Thymus (tissue), 11 donors: ENCODE measurements around the gene LMAN2. TPM values are rescaled to one million over a fixed set of nuclear protein-coding genes. Genes with fewer than 3 reads are reported as not detected.

Source experiments
- DNase-seq, 9 donors: peaks; one replicate each; pipeline ENCODE4 v3.0.0-alpha.2; 2013; ENCODE audit warnings: low spot score in 9 of 9, low read depth in 6 of 9, missing footprints in 1 of 9
- H3K27ac ChIP-seq, 2 donors: one replicate each; pipeline ENCODE4 v1.5.1; 2013; ENCODE audit warnings: control low read depth in 1 of 2, low read depth in 1 of 2, low read length in 1 of 2, mild to moderate bottlenecking in 1 of 2, moderate library complexity in 1 of 2
- H3K27me3 ChIP-seq, 2 donors: one replicate each; pipeline ENCODE4 v1.5.1; 2013; ENCODE audit warnings: low read length in 1 of 2; ENCODE audit not compliant: control insufficient read depth in 2 of 2, insufficient read depth in 1 of 2
- H3K36me3 ChIP-seq, 2 donors: one replicate each; pipeline ENCODE4 v1.5.1; 2013; ENCODE audit warnings: low read length in 1 of 2, mild to moderate bottlenecking in 1 of 2, moderate library complexity in 1 of 2; ENCODE audit not compliant: control insufficient read depth in 2 of 2, insufficient read depth in 2 of 2
- H3K4me1 ChIP-seq, 2 donors: one replicate each; pipeline ENCODE4 v1.5.1; 2013; ENCODE audit warnings: low read length in 2 of 2; ENCODE audit not compliant: control insufficient read depth in 2 of 2, insufficient read depth in 2 of 2
- H3K4me3 ChIP-seq, 2 donors: one replicate each; pipeline ENCODE4 v1.5.1; 2013; ENCODE audit warnings: low read length in 2 of 2, control low read depth in 1 of 2, mild to moderate bottlenecking in 1 of 2
- H3K9me3 ChIP-seq, 2 donors: one replicate each; pipeline ENCODE4 v1.5.1; 2013; ENCODE audit warnings: low read length in 1 of 2, mild to moderate bottlenecking in 1 of 2; ENCODE audit not compliant: control insufficient read depth in 2 of 2, insufficient read depth in 1 of 2
- WGBS: extraction: QIAGEN DNeasy Blood & Tissue Kit; methylation state at CpG from one replicate; pipeline ENCODE4 v1.1.7; 2013; 5-methylcytosine and 5-hydroxymethylcytosine counted together
- polyA plus RNA-seq: library from polyadenylated mRNA; stranded (reverse); fragments of 200-250 nt; gene quantifications from one replicate; pipeline ENCODE4 v1.2.3, GENCODE V29; 2013
- total RNA-seq: library from RNA; stranded (reverse); fragments of 120-200 nt; gene quantifications from one replicate; pipeline ENCODE4 v1.2.4, GENCODE V29; 2013
- donor health status: healthy.

Gene LMAN2
- total and polyA plus RNA-seq, 2 donors = 95.3 to 117 TPM

- no peak for DNase-seq
- 93% methylated on average over 6 of the region's 6 CpGs for WGBS
- Histone ChIP-seq H3K27ac (no peak overlapping the region), H3K27me3 (no peaks in the 10 kb centered on the region), H3K9me3 (no peaks in the 10 kb centered on the region), H3K36me3 (peaks cover 60 to 61% of the 10 kb centered on the region in 2 donors), H3K4me3 (no peak overlapping the region), H3K4me1 (peaks cover 0 to 14% of the 10 kb centered on the region in 2 donors)
Observed at GRCh38 chr5:177329883-177330282, 21.6 kb downstream of the LMAN2 start.

DNA sequence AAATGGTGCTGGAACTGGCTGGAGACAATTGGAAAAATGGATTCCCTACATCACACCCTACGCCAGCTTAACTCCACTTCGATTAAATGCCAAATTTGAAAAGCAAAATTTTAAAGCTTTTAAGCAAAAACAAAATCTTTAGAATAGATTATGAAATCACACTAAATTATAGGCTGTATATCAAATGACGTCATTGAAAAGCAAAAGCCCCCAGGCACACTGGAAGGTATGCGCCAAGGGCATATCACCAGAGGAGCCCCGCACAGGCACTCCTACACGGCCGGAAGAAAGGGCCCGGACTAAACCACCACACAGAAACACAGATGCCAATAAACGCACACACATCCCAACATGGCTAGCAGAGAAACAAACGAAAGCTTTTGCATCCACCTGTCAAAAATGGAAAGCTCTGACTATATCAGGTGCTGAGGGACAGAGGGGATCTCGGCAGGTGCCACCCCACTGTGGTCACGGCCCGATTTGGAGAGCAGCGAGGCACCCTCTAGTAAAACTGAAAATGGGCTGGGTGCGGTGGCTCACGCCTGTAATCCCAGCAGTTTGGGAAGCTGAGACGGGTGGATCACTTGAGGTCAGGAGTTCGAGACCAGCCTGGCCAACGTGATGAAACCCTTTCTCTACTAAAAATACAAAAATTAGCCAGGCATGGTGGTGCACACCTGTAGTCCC, 22.8 kb downstream of the LMAN2 start:
- H3K27me3 ChIP-seq = no peaks in the 10 kb centered on the region
- DNase-seq = no peak
- peaks cover 48 to 49% of the 10 kb centered on the region in 2 donors for H3K36me3 ChIP-seq
- peaks cover 0 to 14% of the 10 kb centered on the region in 2 donors for H3K4me1 ChIP-seq
- no peak overlapping the region for H3K27ac ChIP-seq
- no peak overlapping the region for H3K4me3 ChIP-seq
- H3K9me3 ChIP-seq = no peaks in the 10 kb centered on the region
- WGBS = 98% methylated on average over 19 of the region's 19 CpGs

- Histone ChIP-seq H3K27ac (no peak overlapping the region), H3K9me3 (no peaks in the 10 kb centered on the region), H3K4me1 (peaks cover 0 to 14% of the 10 kb centered on the region in 2 donors), H3K4me3 (no peak overlapping the region), H3K36me3 (peaks cover 39 to 40% of the 10 kb centered on the region in 2 donors), H3K27me3 (no peaks in the 10 kb centered on the region)
- no peak for DNase-seq
- WGBS = 87% methylated on average over 28 of the region's 28 CpGs
Observed at GRCh38 chr5:177327539-177328522, 23.6 kb downstream of the LMAN2 start.

DNA sequence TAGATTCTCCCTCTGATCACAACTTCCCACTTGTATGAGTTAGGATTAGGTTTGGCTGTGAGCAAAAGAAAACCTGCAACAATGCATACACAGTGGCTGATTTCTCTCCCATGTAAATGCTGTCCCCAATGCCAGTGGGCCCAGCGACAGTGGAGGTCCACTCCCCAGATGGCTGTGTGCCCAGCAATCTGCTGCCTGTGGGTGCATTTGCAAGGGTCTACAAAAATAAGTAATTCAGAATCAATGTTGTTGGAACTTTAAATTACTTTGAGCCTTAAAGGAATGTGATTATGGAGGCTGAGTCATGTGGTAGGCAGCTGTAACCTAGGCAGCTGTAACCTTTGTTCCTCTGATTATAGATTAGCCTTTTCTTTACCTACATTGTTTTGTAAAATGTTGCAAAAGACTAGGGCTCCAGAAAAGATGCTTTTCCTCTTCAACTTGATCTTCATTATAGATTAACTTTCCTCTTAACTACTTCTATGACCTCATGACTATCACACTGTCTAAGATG, 25.5 kb downstream of the LMAN2 start:
- H3K4me1 ChIP-seq = peaks cover 0 to 3% of the 10 kb centered on the region in 2 donors
- H3K4me3 ChIP-seq = no peak overlapping the region
- no peak for DNase-seq
- H3K9me3 ChIP-seq = no peaks in the 10 kb centered on the region
- no peaks in the 10 kb centered on the region for H3K27me3 ChIP-seq
- H3K36me3 ChIP-seq = peaks cover 24 to 25% of the 10 kb centered on the region in 2 donors
- H3K27ac ChIP-seq = no peak overlapping the region
- WGBS = 92% methylated on average over 1 of the region's 1 CpG

- H3K4me1 ChIP-seq = peaks cover 0 to 3% of the 10 kb centered on the region in 2 donors
- DNase-seq = no peak
- WGBS = 56% methylated on average over 7 of the region's 7 CpGs
Observed at GRCh38 chr5:177320879-177321278, 30.6 kb downstream of the LMAN2 start.

GRCh38 chr5:177319913-177320588, 31.4 kb downstream of the LMAN2 start:
- no peak for DNase-seq
- peaks cover 0 to 3% of the 10 kb centered on the region in 2 donors for H3K4me1 ChIP-seq
- 71% methylated on average over 14 of the region's 14 CpGs for WGBS

More at GRCh38 chr5:177320879-177321278, 30.6 kb downstream of the LMAN2 start:
- Histone ChIP-seq H3K27ac (no peak overlapping the region), H3K27me3 (no peaks in the 10 kb centered on the region), H3K9me3 (peaks cover 0 to 9% of the 10 kb centered on the region in 2 donors), H3K36me3 (peaks cover 0 to 18% of the 10 kb centered on the region in 2 donors), H3K4me3 (no peak overlapping the region)

GRCh38 chr5:177317959-177318377, 33.5 kb downstream of the LMAN2 start:
- H3K4me1 ChIP-seq = peaks cover 1 to 8% of the 10 kb centered on the region in 2 donors
- no peak overlapping the region for H3K27ac ChIP-seq
- H3K4me3 ChIP-seq = no peak overlapping the region
- no peaks in the 10 kb centered on the region for H3K27me3 ChIP-seq
- DNase-seq = peak in 8 of 9 donors; percentile 65 to 87 (median 76)
- WGBS = 48% methylated on average over 7 of the region's 7 CpGs
- H3K9me3 ChIP-seq = peaks cover 0 to 9% of the 10 kb centered on the region in 2 donors
- peaks cover 0 to 19% of the 10 kb centered on the region in 2 donors for H3K36me3 ChIP-seq

More at GRCh38 chr5:177319913-177320588, 31.4 kb downstream of the LMAN2 start:
- no peak overlapping the region for H3K4me3 ChIP-seq
- peaks cover 0 to 15% of the 10 kb centered on the region in 2 donors for H3K36me3 ChIP-seq
- no peak overlapping the region for H3K27ac ChIP-seq
- H3K9me3 ChIP-seq = peaks cover 0 to 9% of the 10 kb centered on the region in 2 donors
- H3K27me3 ChIP-seq = no peaks in the 10 kb centered on the region

DNA sequence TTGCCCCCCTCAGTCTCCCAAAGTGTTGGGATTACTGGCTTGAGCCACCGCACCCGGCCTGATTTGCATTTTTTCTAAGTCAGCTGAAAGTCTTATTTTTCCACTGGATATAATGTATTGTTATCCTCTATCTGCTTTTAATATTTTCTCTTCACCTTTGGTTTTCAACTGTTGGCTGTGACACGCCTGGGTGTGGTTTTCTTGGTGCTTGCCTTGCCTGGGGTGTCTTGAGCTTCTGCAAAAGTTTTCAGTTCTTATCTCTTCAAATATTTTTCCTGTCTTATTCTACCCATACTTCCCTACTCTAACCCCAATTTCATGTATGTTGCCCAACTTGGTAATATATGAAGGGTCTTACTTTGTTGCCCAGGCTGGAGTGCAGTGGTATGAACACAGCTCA, 35.5 kb downstream of the LMAN2 start:
- DNase-seq = no peak
- Histone ChIP-seq H3K4me3 (no peak overlapping the region), H3K4me1 (peaks cover 14 to 26% of the 10 kb centered on the region in 2 donors), H3K27me3 (no peaks in the 10 kb centered on the region), H3K27ac (no peak overlapping the region), H3K36me3 (peaks cover 0 to 18% of the 10 kb centered on the region in 2 donors), H3K9me3 (peaks cover 0 to 9% of the 10 kb centered on the region in 2 donors)
- 81% methylated on average over 3 of the region's 3 CpGs for WGBS
